ENCODE data around the gene RXFP1.

- no peak for TF ChIP-seq POLR2A (IDR thresholded peaks at IDR 0.05)
- TF ChIP-seq CTCF (IDR thresholded peaks at IDR 0.05) = no peak
Observed at GRCh38 chr4:158625544-158625943, 103.9 kb downstream of the RXFP1 start.
